Central memory CD8-positive, alpha-beta T cell (primary cell): ENCODE results near the gene DOCK10.

Source experiments
- ATAC-seq: fragments of 150-1000 bp; cut with Tn5 transposase; replicated peaks from 2 replicates; pipeline ENCODE4 v1.10.0; 2022; ENCODE audit warnings: mild to moderate bottlenecking, moderate FRiP score, moderate number of reproducible peaks; ENCODE audit not compliant: poor library complexity, severe bottlenecking; ENCODE audit errors: extremely low read depth
- DNase-seq, 2 donors: peaks; one replicate each; pipeline ENCODE4 v3.0.0; 2021; ENCODE audit warnings: low spot score in 2 of 2
- H3K27ac Mint-ChIP-seq: one replicate; pipeline ENCODE4 v1.8.0; 2022; ENCODE audit warnings: low read depth, mild to moderate bottlenecking, moderate library complexity, mixed read lengths
- H3K27me3 Mint-ChIP-seq: one replicate; pipeline ENCODE4 v1.8.0; 2022; ENCODE audit warnings: mixed read lengths
- H3K36me3 Mint-ChIP-seq: one replicate; pipeline ENCODE4 v1.8.0; 2022; ENCODE audit warnings: mild to moderate bottlenecking, moderate library complexity, mixed read lengths; ENCODE audit not compliant: insufficient read depth
- H3K4me1 Mint-ChIP-seq: one replicate; pipeline ENCODE4 v1.8.0; 2022; ENCODE audit warnings: mixed read lengths
- H3K4me3 Mint-ChIP-seq: one replicate; pipeline ENCODE4 v1.8.0; 2022; ENCODE audit warnings: mild to moderate bottlenecking, moderate library complexity, mixed read lengths
- H3K9me3 Mint-ChIP-seq: one replicate; pipeline ENCODE4 v1.8.0; 2022; ENCODE audit warnings: mixed read lengths

Gene DOCK10

DNA sequence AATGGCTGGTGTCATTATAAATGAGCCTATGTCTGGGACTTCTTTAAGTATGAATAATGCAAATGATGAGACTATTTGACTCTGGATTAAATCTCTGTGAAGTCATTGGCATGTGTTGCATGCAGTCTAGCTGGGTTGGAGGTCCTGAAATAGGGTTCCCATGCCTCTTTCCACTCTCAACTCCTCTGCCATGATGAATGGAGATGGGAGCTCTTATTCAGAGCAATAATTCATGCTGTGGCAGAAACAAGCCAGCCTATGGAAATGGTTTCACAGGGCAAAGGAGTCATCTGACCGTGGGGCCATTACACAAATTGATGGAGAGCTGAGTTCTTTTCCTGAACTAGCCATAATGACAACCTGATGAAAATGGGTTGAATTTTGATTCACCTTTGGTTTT, 310.6 kb downstream of the DOCK10 start:
- no peaks in the 10 kb centered on the region for H3K36me3 Mint-ChIP-seq
- no peaks in the 10 kb centered on the region for H3K4me1 Mint-ChIP-seq
- DNase-seq (no peak), ATAC-seq (no peak)
- no peak overlapping the region for H3K27ac Mint-ChIP-seq
- H3K9me3 Mint-ChIP-seq: peaks cover 14% of the 10 kb centered on the region
- peaks cover 29% of the 10 kb centered on the region for H3K27me3 Mint-ChIP-seq
- no peak overlapping the region for H3K4me3 Mint-ChIP-seq

DNA sequence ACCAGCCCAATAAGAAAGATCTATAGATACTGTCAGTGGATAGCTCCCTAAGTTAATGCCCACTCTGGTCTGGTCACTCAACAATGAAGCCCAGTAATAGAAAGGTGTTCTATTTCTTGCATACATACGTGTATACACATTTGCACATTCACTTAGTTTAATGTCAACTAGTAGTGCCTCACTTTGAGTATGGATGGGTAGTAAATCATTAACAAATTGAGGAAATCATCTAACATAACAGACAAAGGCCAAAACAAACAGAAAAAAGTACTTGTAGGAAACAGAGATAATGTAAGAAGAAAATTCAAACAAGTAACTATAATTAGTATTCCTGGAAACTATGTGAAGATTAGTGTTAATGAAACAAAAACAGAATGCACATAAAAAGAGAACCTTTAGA, 312.8 kb downstream of the DOCK10 start:
- no peak overlapping the region for H3K4me3 Mint-ChIP-seq
- DNase-seq: no peak
- H3K36me3 Mint-ChIP-seq: no peaks in the 10 kb centered on the region
- H3K27ac Mint-ChIP-seq: no peak overlapping the region
- ATAC-seq: no peak
- H3K9me3 Mint-ChIP-seq: peaks cover 14% of the 10 kb centered on the region
- peaks cover 45% of the 10 kb centered on the region for H3K27me3 Mint-ChIP-seq
- no peaks in the 10 kb centered on the region for H3K4me1 Mint-ChIP-seq

DNA sequence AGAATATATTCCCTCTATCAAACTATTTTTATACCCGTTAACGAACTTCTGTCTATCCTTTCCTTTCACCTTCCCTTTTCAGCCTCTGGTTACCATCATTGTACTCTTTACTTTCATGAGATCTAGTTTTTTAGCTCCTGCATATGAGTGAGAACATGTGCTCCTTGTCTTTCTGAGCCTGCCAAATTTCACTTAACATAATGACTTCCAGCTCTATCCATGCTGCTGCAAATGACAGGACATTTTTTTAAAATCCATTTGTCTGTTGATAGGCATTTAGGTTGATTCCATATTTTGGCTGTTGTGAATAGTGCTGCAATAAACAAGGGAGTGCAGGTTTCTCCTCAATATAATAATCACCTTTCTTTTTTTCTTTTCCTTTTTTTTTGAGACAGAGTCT, 317.9 kb downstream of the DOCK10 start:
- Mint-ChIP-seq H3K4me3 (no peak overlapping the region), H3K9me3 (peaks cover 14% of the 10 kb centered on the region), H3K27me3 (peaks cover 30% of the 10 kb centered on the region), H3K4me1 (no peaks in the 10 kb centered on the region), H3K36me3 (no peaks in the 10 kb centered on the region), H3K27ac (no peak overlapping the region)
- ATAC-seq: no peak
- no peak for DNase-seq

DNA sequence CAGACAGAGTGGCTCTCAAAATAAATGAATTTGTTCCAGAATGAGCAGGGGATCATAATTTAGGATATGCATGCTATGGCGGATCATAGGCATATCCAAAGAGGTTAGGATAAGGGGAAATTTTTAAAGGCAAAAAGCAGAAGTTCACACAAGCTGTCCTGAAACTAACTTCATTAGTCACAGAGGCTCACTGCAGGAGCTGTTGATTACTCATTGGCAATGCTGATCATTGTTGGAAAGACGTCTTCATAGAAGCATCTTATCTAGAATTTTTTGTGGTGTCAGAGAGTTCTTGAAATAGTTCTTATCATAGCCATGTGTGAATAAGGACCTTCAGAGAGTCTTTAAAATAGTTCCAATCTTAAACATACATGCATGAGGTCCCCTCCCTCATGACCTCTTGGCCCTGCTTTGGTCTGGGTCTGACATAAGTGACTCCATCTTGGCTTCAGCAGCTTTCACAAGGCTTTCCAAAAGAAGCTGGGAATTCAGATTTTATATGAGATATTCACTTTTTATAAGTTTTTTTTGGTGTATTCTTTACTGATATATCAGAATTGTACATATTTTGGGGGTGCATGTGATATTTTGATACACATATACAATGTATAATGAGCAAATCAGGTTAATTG, 318.6 kb downstream of the DOCK10 start:
- H3K9me3 Mint-ChIP-seq: peaks cover 13% of the 10 kb centered on the region
- ATAC-seq (no peak), DNase-seq (no peak)
- H3K4me1 Mint-ChIP-seq: no peaks in the 10 kb centered on the region
- H3K36me3 Mint-ChIP-seq: no peaks in the 10 kb centered on the region
- no peak overlapping the region for H3K4me3 Mint-ChIP-seq
- no peak overlapping the region for H3K27ac Mint-ChIP-seq
- peaks cover 24% of the 10 kb centered on the region for H3K27me3 Mint-ChIP-seq

DNA sequence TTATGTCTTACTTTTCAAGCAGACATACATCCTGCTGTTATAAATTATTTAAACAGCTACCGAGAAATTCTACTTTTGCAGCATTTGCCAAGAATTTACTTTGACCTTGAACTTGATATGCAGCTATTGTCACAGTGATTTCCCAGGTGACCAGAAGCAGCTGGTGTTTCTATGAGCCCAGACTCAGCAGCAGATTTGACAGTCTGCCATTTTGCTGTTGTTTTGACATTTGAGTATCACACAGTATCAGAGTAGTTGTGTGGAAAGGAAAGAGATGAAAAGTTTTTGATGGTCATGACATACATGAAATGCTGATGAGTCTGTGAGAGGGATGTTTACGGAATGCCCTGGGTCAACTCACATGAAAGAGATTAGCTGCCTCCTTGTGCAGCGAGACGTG, 319.5 kb downstream of the DOCK10 start:
- Mint-ChIP-seq H3K4me1 (no peaks in the 10 kb centered on the region), H3K4me3 (no peak overlapping the region), H3K27ac (no peak overlapping the region), H3K36me3 (no peaks in the 10 kb centered on the region), H3K9me3 (peaks cover 8% of the 10 kb centered on the region), H3K27me3 (peaks cover 16% of the 10 kb centered on the region)
- ATAC-seq: no peak
- DNase-seq: no peak

DNA sequence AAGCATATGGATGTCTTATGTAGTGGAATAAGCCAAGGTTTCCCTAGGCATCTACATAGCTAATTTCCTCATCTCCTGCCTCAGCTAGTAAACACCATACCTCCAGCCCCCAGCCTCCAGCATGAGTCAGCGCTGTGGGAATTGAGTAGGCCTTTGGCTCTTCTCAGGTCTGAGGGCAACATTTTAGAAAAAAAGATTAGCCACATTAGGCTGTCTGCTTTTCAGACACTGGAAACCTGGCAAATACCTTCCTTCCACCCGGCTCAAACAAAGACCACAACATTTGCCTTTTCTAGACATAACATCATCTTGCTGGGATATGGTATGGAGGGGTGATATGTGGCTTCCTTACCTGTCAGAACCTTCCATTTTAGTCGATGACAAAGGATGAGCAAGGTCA, 320.0 kb downstream of the DOCK10 start:
- Mint-ChIP-seq H3K36me3 (no peaks in the 10 kb centered on the region), H3K4me3 (no peak overlapping the region), H3K27me3 (peaks cover 17% of the 10 kb centered on the region), H3K27ac (no peak overlapping the region), H3K9me3 (peaks cover 4% of the 10 kb centered on the region), H3K4me1 (no peaks in the 10 kb centered on the region)
- ATAC-seq: no peak
- no peak for DNase-seq

DNA sequence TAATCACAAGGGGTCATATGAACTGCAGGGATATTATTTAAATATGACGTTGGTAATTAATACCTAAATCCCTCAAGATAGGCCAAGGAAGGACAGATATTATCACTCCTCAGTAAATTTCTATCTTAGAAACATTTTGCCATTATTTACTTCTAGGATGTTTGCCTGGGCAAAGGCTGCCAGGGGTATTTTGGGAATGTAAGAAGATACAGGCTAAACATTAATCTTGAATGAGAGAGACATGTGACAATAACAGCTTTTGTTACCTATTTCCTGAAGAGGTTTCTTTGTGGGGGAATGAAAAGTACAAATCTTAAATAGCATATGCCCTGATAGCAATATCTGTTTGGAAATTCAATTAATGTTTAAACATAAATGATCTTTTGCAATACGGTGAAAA, 325.3 kb downstream of the DOCK10 start:
- ATAC-seq (no peak), DNase-seq (no peak)
- no peaks in the 10 kb centered on the region for H3K4me1 Mint-ChIP-seq
- H3K27me3 Mint-ChIP-seq: peaks cover 16% of the 10 kb centered on the region
- no peak overlapping the region for H3K4me3 Mint-ChIP-seq
- no peak overlapping the region for H3K27ac Mint-ChIP-seq
- peaks cover 8% of the 10 kb centered on the region for H3K9me3 Mint-ChIP-seq
- H3K36me3 Mint-ChIP-seq: no peaks in the 10 kb centered on the region

DNA sequence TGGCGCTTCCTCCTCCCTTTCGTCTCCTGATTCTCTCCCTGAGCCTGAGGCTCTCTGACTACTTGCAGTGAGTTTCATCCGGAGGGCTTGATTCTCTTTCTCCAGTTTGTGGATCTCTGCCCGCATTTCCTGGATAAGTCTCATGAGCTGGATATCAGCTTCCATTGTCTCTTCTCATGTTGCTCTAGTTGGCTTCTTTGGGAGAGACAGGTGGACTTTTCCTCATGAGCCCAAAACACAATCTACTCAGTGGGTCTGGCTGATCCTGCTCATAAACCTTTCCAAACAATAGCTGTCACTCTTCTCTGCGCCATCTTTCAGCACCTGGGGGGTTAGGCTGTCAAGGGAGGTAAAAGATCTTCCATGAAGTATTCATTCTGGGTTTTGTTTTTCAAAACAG, 326.1 kb downstream of the DOCK10 start, which contains the start of gene CCDC195:
CCDC195 (minus strand) TSS at position 165 of the 400 bp plus-strand sequence; CDS start at position 165, 0 bp downstream.
- peaks cover 22% of the 10 kb centered on the region for H3K27me3 Mint-ChIP-seq
- no peak within 1 kb of the TSS for H3K27ac Mint-ChIP-seq
- peaks cover 8% of the 10 kb centered on the region for H3K9me3 Mint-ChIP-seq
- H3K4me3 Mint-ChIP-seq: no peak within 1 kb of the TSS
- H3K4me1 Mint-ChIP-seq: no peaks in the 10 kb centered on the region
- ATAC-seq (no peak), DNase-seq (no peak)
- no peaks in the 10 kb centered on the region for H3K36me3 Mint-ChIP-seq
